ENCODE results near the gene KRT1. TPM values are rescaled to one million over a fixed set of nuclear protein-coding genes. Genes with fewer than 3 reads are reported as not detected.

Gene KRT1
- total RNA-seq, 2 donors from 2014 or later, result 1.5 to 18.1 TPM

- no peak for DNase-seq (ENCODE audit: low spot score)
- H3K4me1 ChIP-seq (replicated peaks), result no peaks in the 10 kb centered on the region
- H3K27ac ChIP-seq, result no peak overlapping the region
- intact Hi-C loops (cut with DNase I), result no loop called here
- H3K36me3 ChIP-seq, result no peaks in the 10 kb centered on the region
- no peaks in the 10 kb centered on the region for H3K9me3 ChIP-seq
- TF ChIP-seq POLR2AphosphoS5 (IDR thresholded peaks at IDR 0.05) (no peak), POLR2A (IDR thresholded peaks at IDR 0.05) (no peak)
- TF ChIP-seq, protein P1, sequence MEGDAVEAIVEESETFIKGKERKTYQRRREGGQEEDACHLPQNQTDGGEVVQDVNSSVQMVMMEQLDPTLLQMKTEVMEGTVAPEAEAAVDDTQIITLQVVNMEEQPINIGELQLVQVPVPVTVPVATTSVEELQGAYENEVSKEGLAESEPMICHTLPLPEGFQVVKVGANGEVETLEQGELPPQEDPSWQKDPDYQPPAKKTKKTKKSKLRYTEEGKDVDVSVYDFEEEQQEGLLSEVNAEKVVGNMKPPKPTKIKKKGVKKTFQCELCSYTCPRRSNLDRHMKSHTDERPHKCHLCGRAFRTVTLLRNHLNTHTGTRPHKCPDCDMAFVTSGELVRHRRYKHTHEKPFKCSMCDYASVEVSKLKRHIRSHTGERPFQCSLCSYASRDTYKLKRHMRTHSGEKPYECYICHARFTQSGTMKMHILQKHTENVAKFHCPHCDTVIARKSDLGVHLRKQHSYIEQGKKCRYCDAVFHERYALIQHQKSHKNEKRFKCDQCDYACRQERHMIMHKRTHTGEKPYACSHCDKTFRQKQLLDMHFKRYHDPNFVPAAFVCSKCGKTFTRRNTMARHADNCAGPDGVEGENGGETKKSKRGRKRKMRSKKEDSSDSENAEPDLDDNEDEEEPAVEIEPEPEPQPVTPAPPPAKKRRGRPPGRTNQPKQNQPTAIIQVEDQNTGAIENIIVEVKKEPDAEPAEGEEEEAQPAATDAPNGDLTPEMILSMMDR (IDR thresholded peaks at IDR 0.05), result no peak
- no peak overlapping the region for H3K4me3 ChIP-seq
- peaks cover 4% of the 10 kb centered on the region for H3K27me3 ChIP-seq (replicated peaks; ENCODE audit: insufficient read depth)
- WGBS, result 97% methylated on average over 8 of the region's 8 CpGs
Observed at GRCh38 chr12:52648012-52648550, 32.1 kb downstream of the KRT1 start.

DNA sequence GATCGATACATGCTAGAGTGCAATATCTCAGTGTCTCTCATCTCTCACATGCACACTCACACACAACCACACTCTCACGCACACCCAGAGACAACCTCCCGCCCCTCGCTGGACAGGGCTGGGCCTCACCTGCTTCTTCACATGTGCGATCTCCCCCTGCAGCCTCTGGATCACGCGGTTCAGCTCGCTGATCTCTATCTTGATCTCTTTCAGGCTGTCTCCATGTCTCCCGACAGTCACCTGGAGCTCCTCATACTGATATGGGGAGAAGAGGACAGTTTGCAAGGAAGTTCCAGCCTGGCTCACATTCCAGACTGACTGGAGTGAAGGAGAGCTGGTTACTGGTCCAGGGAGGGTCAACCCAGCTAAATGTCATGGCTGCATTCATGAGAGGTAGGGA, 32.6 kb downstream of the KRT1 start:
- no peaks in the 10 kb centered on the region for H3K36me3 ChIP-seq
- H3K27ac ChIP-seq, result no peak overlapping the region
- H3K27me3 ChIP-seq (replicated peaks; ENCODE audit: insufficient read depth), result peaks cover 4% of the 10 kb centered on the region
- TF ChIP-seq, protein P1 (IDR thresholded peaks at IDR 0.05), result no peak
- no peak for TF ChIP-seq POLR2AphosphoS5 (IDR thresholded peaks at IDR 0.05)
- TF ChIP-seq POLR2A (IDR thresholded peaks at IDR 0.05), result no peak
- H3K9me3 ChIP-seq, result no peaks in the 10 kb centered on the region
- H3K4me1 ChIP-seq (replicated peaks), result no peaks in the 10 kb centered on the region
- H3K4me3 ChIP-seq, result no peak overlapping the region
- intact Hi-C loops (cut with DNase I), result no loop called here
- WGBS, result 83% methylated on average over 9 of the region's 9 CpGs
- DNase-seq (ENCODE audit: low spot score), result no peak

GRCh38 chr12:52646613-52647012, 33.6 kb downstream of the KRT1 start:
- DNase-seq (ENCODE audit: low spot score), result no peak
- Histone ChIP-seq H3K36me3 (no peaks in the 10 kb centered on the region), H3K27me3 (replicated peaks; ENCODE audit: insufficient read depth) (peaks cover 8% of the 10 kb centered on the region), H3K9me3 (no peaks in the 10 kb centered on the region), H3K27ac (no peak overlapping the region), H3K4me3 (no peak overlapping the region), H3K4me1 (replicated peaks) (no peaks in the 10 kb centered on the region)
- 91% methylated on average over 12 of the region's 12 CpGs for WGBS
- TF ChIP-seq POLR2A (IDR thresholded peaks at IDR 0.05), result no peak
- TF ChIP-seq POLR2AphosphoS5 (IDR thresholded peaks at IDR 0.05), result no peak
- TF ChIP-seq, protein P1 (IDR thresholded peaks at IDR 0.05), result no peak
- intact Hi-C loops (cut with DNase I), result no loop called here

DNA sequence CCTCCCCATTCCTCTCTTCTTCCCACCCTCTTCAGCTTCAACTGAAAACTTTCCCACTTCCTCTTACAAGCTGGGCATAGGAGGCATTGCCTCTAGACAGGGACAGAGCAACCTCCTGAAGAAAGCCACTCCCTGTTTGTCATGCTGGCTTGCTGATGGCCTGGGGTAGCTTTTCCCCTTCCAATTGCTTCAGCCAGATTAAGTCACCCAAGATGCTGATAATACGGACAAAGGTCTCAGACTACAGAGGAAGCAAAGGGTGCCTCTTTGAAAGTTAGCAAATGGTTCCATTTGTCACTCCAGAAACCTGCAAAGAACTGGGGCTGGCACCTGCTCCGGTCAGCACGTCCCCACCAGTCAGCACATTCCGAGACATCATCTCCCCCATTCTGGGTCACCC, 34.2 kb downstream of the KRT1 start:
- no peaks in the 10 kb centered on the region for H3K9me3 ChIP-seq
- peaks cover 8% of the 10 kb centered on the region for H3K27me3 ChIP-seq (replicated peaks; ENCODE audit: insufficient read depth)
- no peak for DNase-seq (ENCODE audit: low spot score)
- H3K27ac ChIP-seq, result no peak overlapping the region
- no peak overlapping the region for H3K4me3 ChIP-seq
- TF ChIP-seq POLR2AphosphoS5 (IDR thresholded peaks at IDR 0.05) (no peak), POLR2A (IDR thresholded peaks at IDR 0.05) (no peak)
- TF ChIP-seq, protein P1 (IDR thresholded peaks at IDR 0.05), result no peak
- no peaks in the 10 kb centered on the region for H3K4me1 ChIP-seq (replicated peaks)
- H3K36me3 ChIP-seq, result no peaks in the 10 kb centered on the region
- intact Hi-C loops (cut with DNase I), result no loop called here
- WGBS, result 97% methylated on average over 4 of the region's 4 CpGs

- DNase-seq (ENCODE audit: low spot score), result no peak
- Histone ChIP-seq H3K9me3 (no peaks in the 10 kb centered on the region), H3K27me3 (replicated peaks; ENCODE audit: insufficient read depth) (peaks cover 8% of the 10 kb centered on the region), H3K4me3 (no peak overlapping the region), H3K4me1 (replicated peaks) (no peaks in the 10 kb centered on the region), H3K36me3 (no peaks in the 10 kb centered on the region), H3K27ac (no peak overlapping the region)
- intact Hi-C loops (cut with DNase I), result no loop called here
- TF ChIP-seq POLR2AphosphoS5 (IDR thresholded peaks at IDR 0.05) (no peak), POLR2A (IDR thresholded peaks at IDR 0.05) (no peak)
- TF ChIP-seq, protein P1 (IDR thresholded peaks at IDR 0.05), result no peak
- 94% methylated on average over 7 of the region's 7 CpGs for WGBS
Observed at GRCh38 chr12:52645120-52645761, 35.0 kb downstream of the KRT1 start.

All from prostate gland (tissue), 2 donors.